Fibroblast of lung (primary cell): ENCODE results near the gene NRXN2. TPM values are rescaled to one million over a fixed set of nuclear protein-coding genes. Genes with fewer than 3 reads are reported as not detected.

Experiments
- DNase-seq, 2 donors: peaks; one replicate each; pipeline versions ENCODE4 v3.0.0 to v3.0.0-alpha.2; 2010; ENCODE audit warnings: low read depth in 2 of 2
- H2AFZ ChIP-seq: 2 replicates; pipeline ENCODE4 v1.5.1; 2012; ENCODE audit warnings: low read length, control low read depth, inconsistent platforms
- H3K27ac ChIP-seq: 2 replicates; pipeline ENCODE4 v1.5.1; 2011; ENCODE audit warnings: low read length, control low read depth; ENCODE audit not compliant: insufficient read depth
- H3K27me3 ChIP-seq: 2 replicates; pipeline ENCODE4 v1.5.1; 2011; ENCODE audit warnings: mild to moderate bottlenecking, low read length; ENCODE audit not compliant: control insufficient read depth, insufficient read depth
- H3K36me3 ChIP-seq: 2 replicates; pipeline ENCODE4 v1.5.1; 2011; ENCODE audit warnings: low read length; ENCODE audit not compliant: control insufficient read depth, insufficient read depth
- H3K4me1 ChIP-seq: 2 replicates; pipeline ENCODE4 v1.5.1; 2011; ENCODE audit warnings: low read length; ENCODE audit not compliant: control insufficient read depth, insufficient read depth; ENCODE audit errors: extremely low read depth
- H3K4me2 ChIP-seq: 2 replicates; pipeline ENCODE4 v1.5.1; 2011; ENCODE audit warnings: low read length, control low read depth; ENCODE audit not compliant: insufficient read depth; ENCODE audit errors: extremely low read depth
- H3K4me3 ChIP-seq, 4 experiments: fragments of 200-600 bp in 1 of 4; sonication (generic) in 1 of 4; replicated peaks in 1 of 4; 2 replicates each; pipeline ENCODE4 v1.5.1; 2011 to 2016; ENCODE audit warnings: low read length in 4 of 4, low read depth in 3 of 4, mild to moderate bottlenecking in 3 of 4, control low read depth in 2 of 4, inconsistent platforms in 1 of 4, mixed read lengths in 1 of 4; ENCODE audit not compliant: insufficient read depth in 1 of 4; ENCODE audit errors: control extremely low read depth in 1 of 4
- H3K79me2 ChIP-seq: 2 replicates; pipeline ENCODE4 v1.5.1; 2012; ENCODE audit warnings: mild to moderate bottlenecking, low read length, inconsistent platforms; ENCODE audit not compliant: control insufficient read depth, insufficient read depth
- H3K9ac ChIP-seq: 2 replicates; pipeline ENCODE4 v1.5.1; 2011; ENCODE audit warnings: mild to moderate bottlenecking, low read length, control low read depth; ENCODE audit not compliant: insufficient read depth
- H3K9me3 ChIP-seq: 2 replicates; pipeline ENCODE4 v1.5.1; 2012; ENCODE audit warnings: low read depth, low read length; ENCODE audit not compliant: control insufficient read depth, insufficient read depth
- H4K20me1 ChIP-seq: 2 replicates; pipeline ENCODE4 v1.5.1; 2011; ENCODE audit warnings: low read length; ENCODE audit not compliant: control insufficient read depth, insufficient read depth; ENCODE audit errors: extremely low read depth
- EZH2 ChIP-seq: IDR thresholded peaks from 2 replicates; pipeline ENCODE4 v1.5.1; 2012; ENCODE audit warnings: low read length, control low read depth, mild to moderate bottlenecking; ENCODE audit errors: missing control alignments
- polyA plus RNA-seq, 2 donors: library from polyadenylated mRNA; depleted of rRNA in 1 of 2; stranded (reverse) in 1 of 2; unstranded in 1 of 2; fragments of >200 nt; gene quantifications; 2 replicates each; pipeline ENCODE4 v1.2.1, GENCODE V29; 2011 to 2012; ENCODE audit warnings: missing spikeins in 1 of 2
- total RNA-seq: library from RNA; depleted of rRNA; stranded (reverse); fragments of >200 nt; gene quantifications from 2 replicates; pipeline ENCODE4 v1.2.1, GENCODE V29; 2014
- TF ChIP-seq, protein P1 (sequence below), 2 donors: IDR thresholded peaks in 1 of 2; conservative IDR thresholded peaks in 1 of 2; 1 replicate in 1 of 2; 2 replicates in 1 of 2; pipeline ENCODE4 v1.5.1; 2011 to 2012; ENCODE audit warnings: low read length in 2 of 2, control low read depth in 1 of 2, inconsistent platforms in 1 of 2, low read depth in 1 of 2, mild to moderate bottlenecking in 1 of 2

Gene NRXN2
- total and polyA plus RNA-seq, 2 donors (not counting 1 experiment from before 2014, with no cell fraction given): under 0.01 to 0.75 TPM

DNA sequence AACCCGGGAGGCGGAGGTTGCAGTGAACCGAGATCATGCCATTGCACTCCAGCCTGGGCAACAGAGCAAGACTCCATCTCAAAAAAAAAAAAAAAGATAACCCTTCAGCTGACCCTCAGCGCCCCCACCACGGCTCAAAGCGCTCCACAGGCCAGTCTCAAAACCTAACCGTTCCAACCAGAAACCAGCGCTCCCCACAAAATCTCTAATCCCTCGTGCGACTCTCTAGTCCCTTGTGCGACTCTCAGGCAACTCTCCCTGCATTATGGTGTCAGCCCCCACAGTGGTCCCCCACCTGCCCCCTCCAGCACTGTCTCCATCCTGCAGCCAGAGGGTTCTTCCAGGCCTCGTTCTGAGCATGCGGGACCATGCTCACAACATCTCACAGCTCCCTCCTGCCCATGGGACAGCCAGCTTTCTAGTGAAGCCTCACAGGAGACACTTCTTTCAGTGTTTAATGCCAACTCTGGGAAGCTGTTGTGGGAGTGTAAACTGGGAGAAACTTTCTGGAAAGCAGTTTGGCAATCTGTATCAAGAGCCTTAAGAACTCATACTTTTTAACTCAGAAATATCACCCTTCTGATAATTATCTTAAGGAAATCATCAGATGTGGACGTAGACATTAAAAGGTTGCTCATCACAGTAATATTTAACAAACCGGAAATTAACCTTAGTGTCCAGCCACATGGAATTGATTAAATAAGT, 25.1 kb upstream of the NRXN2 start:
- Histone ChIP-seq H3K27ac (peak overlapping the region; percentile 55), H2AFZ (no peak overlapping the region), H3K4me2 (no peak overlapping the region), H4K20me1 (no peaks in the 10 kb centered on the region), H3K9ac (no peak overlapping the region), H3K4me3 (no peak overlapping the region), H3K9me3 (no peaks in the 10 kb centered on the region), H3K36me3 (no peaks in the 10 kb centered on the region), H3K79me2 (no peaks in the 10 kb centered on the region), H3K27me3 (peaks cover 16% of the 10 kb centered on the region), H3K4me1 (peaks cover 16% of the 10 kb centered on the region)
- DNase-seq: peak in 1 of 2 donors; percentile 65
- TF ChIP-seq, protein P1, sequence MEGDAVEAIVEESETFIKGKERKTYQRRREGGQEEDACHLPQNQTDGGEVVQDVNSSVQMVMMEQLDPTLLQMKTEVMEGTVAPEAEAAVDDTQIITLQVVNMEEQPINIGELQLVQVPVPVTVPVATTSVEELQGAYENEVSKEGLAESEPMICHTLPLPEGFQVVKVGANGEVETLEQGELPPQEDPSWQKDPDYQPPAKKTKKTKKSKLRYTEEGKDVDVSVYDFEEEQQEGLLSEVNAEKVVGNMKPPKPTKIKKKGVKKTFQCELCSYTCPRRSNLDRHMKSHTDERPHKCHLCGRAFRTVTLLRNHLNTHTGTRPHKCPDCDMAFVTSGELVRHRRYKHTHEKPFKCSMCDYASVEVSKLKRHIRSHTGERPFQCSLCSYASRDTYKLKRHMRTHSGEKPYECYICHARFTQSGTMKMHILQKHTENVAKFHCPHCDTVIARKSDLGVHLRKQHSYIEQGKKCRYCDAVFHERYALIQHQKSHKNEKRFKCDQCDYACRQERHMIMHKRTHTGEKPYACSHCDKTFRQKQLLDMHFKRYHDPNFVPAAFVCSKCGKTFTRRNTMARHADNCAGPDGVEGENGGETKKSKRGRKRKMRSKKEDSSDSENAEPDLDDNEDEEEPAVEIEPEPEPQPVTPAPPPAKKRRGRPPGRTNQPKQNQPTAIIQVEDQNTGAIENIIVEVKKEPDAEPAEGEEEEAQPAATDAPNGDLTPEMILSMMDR (conservative IDR thresholded peaks at IDR 0.05 in 1 of 2, IDR thresholded peaks at IDR 0.05 in 1 of 2; ENCODE audit: low read depth in 1 of 2, low read length in 2 of 2): no peak
- TF ChIP-seq EZH2: no peak

DNA sequence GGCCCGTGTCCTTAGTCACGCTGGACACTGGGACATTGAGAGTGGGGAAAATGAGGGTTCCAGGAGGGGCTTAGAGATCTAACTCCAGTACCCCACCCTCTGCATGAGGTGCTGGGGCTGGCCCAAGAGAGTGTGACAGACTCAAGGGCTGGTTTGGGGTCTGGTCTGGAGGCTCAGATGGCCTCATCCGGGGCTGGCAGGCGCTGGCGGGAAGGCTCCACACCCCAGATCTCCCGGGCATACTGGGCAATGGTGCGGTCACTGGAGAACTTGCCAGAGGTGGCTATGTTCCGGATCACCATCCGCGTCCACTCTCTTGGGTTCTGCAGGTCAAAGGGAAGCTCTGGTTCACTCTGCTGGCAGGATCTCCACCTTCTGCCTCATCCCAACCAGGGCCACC, 23.5 kb upstream of the NRXN2 start:
- H3K4me2 ChIP-seq: no peak overlapping the region
- H3K27me3 ChIP-seq: peaks cover 18% of the 10 kb centered on the region
- no peak for DNase-seq
- H3K27ac ChIP-seq: no peak overlapping the region
- TF ChIP-seq EZH2: no peak
- TF ChIP-seq, protein P1 (conservative IDR thresholded peaks at IDR 0.05 in 1 of 2, IDR thresholded peaks at IDR 0.05 in 1 of 2; ENCODE audit: low read depth in 1 of 2, low read length in 2 of 2): no peak
- H4K20me1 ChIP-seq: no peaks in the 10 kb centered on the region
- no peak overlapping the region for H3K9ac ChIP-seq
- no peaks in the 10 kb centered on the region for H3K79me2 ChIP-seq
- peaks cover 22% of the 10 kb centered on the region for H3K4me1 ChIP-seq
- H2AFZ ChIP-seq: no peak overlapping the region
- no peak overlapping the region for H3K4me3 ChIP-seq
- no peaks in the 10 kb centered on the region for H3K36me3 ChIP-seq
- no peaks in the 10 kb centered on the region for H3K9me3 ChIP-seq

DNA sequence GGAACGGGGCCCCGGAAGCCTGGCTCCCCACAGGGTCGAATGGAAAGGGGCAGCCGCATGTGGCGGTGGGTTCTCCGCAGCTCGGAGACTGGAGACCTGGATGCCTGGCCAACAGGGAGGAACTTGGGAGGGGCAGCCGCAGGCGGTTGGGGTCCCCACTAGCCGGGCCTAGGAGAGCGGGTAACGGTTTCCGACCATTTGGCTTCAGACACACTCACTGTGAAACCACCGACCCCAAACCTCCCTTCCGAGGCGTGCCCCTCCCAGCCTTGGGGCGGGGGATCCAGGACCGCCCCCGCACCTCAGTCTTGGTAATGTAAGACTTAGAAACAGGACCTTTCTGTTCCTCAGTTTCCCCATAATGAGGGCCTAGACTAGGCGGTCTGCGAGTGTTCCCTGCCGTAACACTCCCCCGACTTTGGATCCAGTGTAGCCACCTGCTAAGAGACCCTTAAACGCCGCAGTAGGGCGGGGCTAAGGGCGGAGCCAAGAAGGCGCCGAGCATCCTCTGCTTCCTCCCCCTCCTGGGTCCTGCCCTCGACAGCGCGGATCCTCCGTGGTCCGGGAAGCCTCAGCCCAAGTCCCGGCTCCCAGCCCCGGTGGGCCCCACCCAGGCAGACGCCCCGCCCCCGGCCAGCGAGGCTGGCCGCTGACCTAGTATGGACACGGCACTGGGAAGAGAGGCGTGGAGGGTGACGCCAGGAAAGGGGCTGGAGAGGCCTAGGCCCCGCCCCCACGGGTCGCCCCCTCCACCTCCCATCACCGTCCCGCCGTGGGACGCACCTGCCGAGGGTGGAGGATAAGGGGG, 22.7 kb upstream of the NRXN2 start:
- no peaks in the 10 kb centered on the region for H3K9me3 ChIP-seq
- no peaks in the 10 kb centered on the region for H3K36me3 ChIP-seq
- peak overlapping the region in 3 of 4 experiments; percentile 16 to 37 (median 34) for H3K4me3 ChIP-seq
- H3K9ac ChIP-seq: no peak overlapping the region
- no peaks in the 10 kb centered on the region for H4K20me1 ChIP-seq
- peaks cover 22% of the 10 kb centered on the region for H3K4me1 ChIP-seq
- TF ChIP-seq EZH2: no peak
- TF ChIP-seq, protein P1 (conservative IDR thresholded peaks at IDR 0.05 in 1 of 2, IDR thresholded peaks at IDR 0.05 in 1 of 2; ENCODE audit: low read depth in 1 of 2, low read length in 2 of 2): no peak
- H3K79me2 ChIP-seq: no peaks in the 10 kb centered on the region
- H2AFZ ChIP-seq: no peak overlapping the region
- peak overlapping the region; percentile 78 for H3K4me2 ChIP-seq
- H3K27ac ChIP-seq: no peak overlapping the region
- H3K27me3 ChIP-seq: peaks cover 18% of the 10 kb centered on the region
- DNase-seq: peak; percentile 49 to 72
